ENCODE measurements around the gene HAUS7.

DNA sequence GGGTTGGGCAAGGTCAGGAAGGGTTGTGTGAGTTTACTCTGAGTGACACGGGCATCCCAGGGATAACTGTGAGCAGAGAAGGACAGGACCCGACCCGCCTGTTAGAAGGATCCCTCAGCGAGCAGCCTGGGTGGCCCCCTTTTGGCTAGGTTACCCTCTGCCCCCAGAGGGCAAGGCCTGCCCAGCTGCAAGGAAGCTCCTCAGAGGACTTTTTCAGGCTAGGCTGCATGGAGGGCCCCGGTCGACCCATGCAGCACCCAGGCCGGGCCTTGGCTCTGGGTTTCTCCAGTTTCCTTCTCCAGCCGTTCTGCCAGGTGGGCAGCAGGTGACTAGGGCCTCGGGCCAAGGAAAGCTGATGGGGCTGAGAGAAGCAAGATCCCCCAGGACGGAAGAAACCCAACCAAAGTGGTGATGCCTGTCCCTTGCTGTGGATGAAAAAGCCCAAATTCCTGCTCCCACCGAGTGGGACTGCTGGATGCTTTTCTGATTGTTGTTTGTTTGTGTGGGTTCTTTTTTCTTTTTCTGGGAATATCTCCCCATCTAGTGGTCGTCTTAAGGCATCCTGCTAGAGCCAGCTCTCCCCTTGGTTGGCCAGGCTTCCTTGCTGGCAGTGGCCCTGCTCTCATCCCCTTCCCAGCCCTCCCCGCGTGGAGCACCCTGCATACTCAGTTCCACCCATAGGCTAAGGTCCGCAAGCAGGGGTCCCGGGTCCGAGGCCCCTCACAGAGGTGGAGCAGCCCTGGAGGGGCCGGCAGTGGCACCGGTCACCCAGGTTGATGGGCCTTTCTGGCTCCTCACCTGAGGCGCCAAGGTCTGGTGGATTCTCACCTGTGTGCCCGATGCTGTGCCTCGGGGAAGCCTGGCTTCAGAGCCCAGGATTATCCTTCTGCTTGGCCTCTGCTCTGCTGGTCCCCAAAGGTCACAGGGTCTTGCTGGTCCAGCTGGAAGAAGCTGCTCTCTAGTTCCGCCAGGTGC lies 57.3 kb downstream of the HAUS7 start:
- TF ChIP-seq POLR2AphosphoS5 (IDR thresholded peaks at IDR 0.05; ENCODE audit: low read depth, low read length), result no peak
- TF ChIP-seq, protein P1, sequence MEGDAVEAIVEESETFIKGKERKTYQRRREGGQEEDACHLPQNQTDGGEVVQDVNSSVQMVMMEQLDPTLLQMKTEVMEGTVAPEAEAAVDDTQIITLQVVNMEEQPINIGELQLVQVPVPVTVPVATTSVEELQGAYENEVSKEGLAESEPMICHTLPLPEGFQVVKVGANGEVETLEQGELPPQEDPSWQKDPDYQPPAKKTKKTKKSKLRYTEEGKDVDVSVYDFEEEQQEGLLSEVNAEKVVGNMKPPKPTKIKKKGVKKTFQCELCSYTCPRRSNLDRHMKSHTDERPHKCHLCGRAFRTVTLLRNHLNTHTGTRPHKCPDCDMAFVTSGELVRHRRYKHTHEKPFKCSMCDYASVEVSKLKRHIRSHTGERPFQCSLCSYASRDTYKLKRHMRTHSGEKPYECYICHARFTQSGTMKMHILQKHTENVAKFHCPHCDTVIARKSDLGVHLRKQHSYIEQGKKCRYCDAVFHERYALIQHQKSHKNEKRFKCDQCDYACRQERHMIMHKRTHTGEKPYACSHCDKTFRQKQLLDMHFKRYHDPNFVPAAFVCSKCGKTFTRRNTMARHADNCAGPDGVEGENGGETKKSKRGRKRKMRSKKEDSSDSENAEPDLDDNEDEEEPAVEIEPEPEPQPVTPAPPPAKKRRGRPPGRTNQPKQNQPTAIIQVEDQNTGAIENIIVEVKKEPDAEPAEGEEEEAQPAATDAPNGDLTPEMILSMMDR (IDR thresholded peaks at IDR 0.05), result no peak
